Measurements from ENCODE around the gene KBTBD8. TPM values are rescaled to one million over a fixed set of nuclear protein-coding genes. Genes with fewer than 3 reads are reported as not detected.

KBTBD8 gene
- total RNA-seq, 4 donors from 2014 or later: 0.13 to 3.0 (median 0.65) TPM

DNA sequence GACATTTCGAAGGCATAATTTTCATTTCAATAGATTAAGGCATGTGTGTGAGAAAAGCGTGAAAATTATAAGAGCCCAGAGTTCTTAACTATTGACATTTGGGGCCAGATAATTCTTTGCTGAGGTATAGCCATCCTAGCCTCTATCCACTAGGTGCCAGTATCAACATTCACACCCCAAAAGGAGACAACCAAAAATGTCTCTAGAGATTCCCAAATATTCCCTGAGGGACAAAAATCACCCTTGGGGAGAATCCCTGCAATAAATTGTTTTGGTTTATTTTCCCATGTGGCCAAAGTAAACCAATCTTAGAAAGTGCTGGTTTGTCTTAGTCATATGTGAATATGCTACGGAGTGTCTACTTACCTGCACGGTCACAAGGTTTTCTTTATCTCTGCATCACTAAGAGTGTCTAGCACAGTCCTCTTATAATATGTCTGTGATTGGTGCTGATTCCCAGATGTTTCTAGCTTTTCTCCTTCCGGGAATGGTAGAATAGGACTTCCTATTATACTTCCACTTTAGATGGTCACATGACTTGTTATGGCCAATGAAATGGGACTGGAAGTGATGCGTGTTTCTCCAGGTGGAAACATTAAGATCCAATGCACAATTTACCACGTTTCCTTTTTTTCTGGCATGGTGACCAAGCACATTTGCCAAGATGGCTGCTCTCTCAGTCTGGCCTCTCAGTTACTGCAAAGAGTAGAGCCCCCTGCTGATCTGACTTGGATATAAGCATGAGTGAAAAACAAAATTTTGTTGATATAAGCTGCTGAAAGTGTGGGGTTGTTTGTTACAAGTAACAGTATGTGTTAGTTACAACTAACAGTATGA, 8.0 kb upstream of the KBTBD8 start:
- TF ChIP-seq POLR2A (IDR thresholded peaks at IDR 0.05): no peak
- TF ChIP-seq, protein P1, sequence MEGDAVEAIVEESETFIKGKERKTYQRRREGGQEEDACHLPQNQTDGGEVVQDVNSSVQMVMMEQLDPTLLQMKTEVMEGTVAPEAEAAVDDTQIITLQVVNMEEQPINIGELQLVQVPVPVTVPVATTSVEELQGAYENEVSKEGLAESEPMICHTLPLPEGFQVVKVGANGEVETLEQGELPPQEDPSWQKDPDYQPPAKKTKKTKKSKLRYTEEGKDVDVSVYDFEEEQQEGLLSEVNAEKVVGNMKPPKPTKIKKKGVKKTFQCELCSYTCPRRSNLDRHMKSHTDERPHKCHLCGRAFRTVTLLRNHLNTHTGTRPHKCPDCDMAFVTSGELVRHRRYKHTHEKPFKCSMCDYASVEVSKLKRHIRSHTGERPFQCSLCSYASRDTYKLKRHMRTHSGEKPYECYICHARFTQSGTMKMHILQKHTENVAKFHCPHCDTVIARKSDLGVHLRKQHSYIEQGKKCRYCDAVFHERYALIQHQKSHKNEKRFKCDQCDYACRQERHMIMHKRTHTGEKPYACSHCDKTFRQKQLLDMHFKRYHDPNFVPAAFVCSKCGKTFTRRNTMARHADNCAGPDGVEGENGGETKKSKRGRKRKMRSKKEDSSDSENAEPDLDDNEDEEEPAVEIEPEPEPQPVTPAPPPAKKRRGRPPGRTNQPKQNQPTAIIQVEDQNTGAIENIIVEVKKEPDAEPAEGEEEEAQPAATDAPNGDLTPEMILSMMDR (IDR thresholded peaks at IDR 0.05): no peak
- intact Hi-C loops (cut with DNase I; ENCODE audit: low total_unique reads): no loop called here
- H3K4me3 ChIP-seq (ENCODE audit: low read depth, poor library complexity, severe bottlenecking): no peak overlapping the region
- no peak for DNase-seq (ENCODE audit: low spot score in 2 of 2)
- 83 to 84% methylated on average over 7 of the region's 7 CpGs for WGBS, 2 donors

DNA sequence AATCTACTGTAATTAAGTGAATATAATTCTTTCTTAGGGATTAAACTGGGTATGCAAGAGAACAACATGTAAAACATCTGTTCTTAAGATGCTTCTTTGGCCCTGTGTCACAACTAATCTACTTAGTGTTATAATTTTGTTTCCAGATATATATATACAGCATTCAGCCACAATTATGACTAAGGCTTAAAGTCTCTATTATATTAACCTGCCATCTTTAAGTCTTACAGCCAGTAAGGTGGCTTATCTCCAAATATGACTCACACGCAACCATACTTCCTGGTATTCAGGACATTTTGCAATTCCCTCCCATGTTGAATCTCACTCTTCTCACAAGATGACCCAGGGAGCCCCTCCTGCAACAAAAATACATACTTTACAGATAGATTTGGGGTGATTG, 6.6 kb upstream of the KBTBD8 start:
- DNase-seq (ENCODE audit: low spot score in 2 of 2): no peak
- TF ChIP-seq, protein P1 (IDR thresholded peaks at IDR 0.05): no peak
- no peak for TF ChIP-seq POLR2A (IDR thresholded peaks at IDR 0.05)
- intact Hi-C loops (cut with DNase I; ENCODE audit: low total_unique reads): no loop called here
- no peak overlapping the region for H3K4me3 ChIP-seq (ENCODE audit: low read depth, poor library complexity, severe bottlenecking)
- 29 to 35% methylated on average over 1 of the region's 1 CpG for WGBS, 2 donors

DNA sequence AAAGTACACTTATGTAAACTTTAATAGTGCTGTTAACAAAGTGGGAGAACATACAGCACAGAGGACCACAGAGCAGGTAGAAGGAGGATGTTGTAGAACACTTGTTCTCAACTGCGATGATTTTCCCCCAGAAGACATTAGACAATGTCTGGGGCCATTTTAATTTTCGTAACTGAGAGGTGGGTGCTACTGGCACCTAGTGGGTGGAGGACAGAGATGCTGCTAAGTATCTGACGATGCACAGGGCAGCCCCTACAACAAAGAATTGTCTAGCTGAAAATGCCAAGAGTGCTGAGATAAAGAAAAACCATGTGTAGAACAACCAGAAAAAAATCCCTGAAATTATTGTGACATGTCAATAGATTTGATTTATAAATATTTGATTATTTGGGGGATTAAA, 5.0 kb upstream of the KBTBD8 start:
- DNase-seq (ENCODE audit: low spot score in 2 of 2): no peak
- intact Hi-C loops (cut with DNase I; ENCODE audit: low total_unique reads): no loop called here
- no peak for TF ChIP-seq POLR2A (IDR thresholded peaks at IDR 0.05)
- TF ChIP-seq, protein P1 (IDR thresholded peaks at IDR 0.05): no peak
- WGBS, 2 donors: 84 to 85% methylated on average over 3 of the region's 3 CpGs
- no peak overlapping the region for H3K4me3 ChIP-seq (ENCODE audit: low read depth, poor library complexity, severe bottlenecking)

DNA sequence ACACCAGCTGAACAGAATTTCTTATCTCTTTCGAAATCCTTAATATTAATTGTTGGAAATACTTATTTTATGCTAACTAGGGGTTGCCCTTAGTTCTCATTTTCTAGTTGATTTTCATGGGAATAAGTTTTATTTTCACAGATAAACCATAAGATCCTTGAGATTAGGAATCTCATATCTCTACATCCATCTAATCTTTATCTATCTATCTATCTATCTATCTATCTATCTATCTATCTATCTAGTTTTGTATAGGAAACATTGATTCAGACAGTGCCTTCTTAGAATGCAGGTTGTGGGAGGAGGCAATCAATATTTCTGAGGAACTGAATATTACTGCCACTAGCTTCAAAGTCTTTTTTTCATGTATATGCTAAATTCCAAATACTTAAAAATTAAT, 3.5 kb upstream of the KBTBD8 start:
- no peak for DNase-seq (ENCODE audit: low spot score in 2 of 2)
- intact Hi-C loops (cut with DNase I; ENCODE audit: low total_unique reads): no loop called here
- no peak overlapping the region for H3K4me3 ChIP-seq (ENCODE audit: low read depth, poor library complexity, severe bottlenecking)
- WGBS, 2 donors: 67 to 83% methylated on average over 1 of the region's 1 CpG
- no peak for TF ChIP-seq POLR2A (IDR thresholded peaks at IDR 0.05)
- TF ChIP-seq, protein P1 (IDR thresholded peaks at IDR 0.05): no peak

DNA sequence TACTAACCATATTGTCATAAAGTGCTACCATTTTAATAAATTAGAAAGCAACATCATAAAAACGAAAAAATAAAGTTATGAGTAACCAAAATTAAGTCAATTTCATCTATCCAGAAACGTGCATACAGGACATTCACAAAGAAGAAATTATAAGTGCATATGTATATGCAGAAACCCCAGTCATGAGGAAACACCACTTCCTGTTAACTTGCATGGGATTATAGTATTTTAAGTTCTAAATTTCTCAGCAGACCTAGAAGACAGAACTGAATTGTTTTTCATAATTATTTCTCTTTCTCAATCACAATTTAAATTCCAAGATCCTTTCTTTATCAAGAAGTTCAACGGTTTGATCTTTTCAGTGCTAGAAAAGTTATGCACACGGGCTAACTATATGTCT, 1.4 kb upstream of the KBTBD8 start:
- WGBS, 2 donors: 64 to 65% methylated on average over 4 of the region's 4 CpGs
- H3K4me3 ChIP-seq (ENCODE audit: low read depth, poor library complexity, severe bottlenecking): no peak overlapping the region
- intact Hi-C loops (cut with DNase I; ENCODE audit: low total_unique reads): no loop called here
- DNase-seq (ENCODE audit: low spot score in 2 of 2): no peak
- TF ChIP-seq POLR2A (IDR thresholded peaks at IDR 0.05): no peak
- TF ChIP-seq, protein P1 (IDR thresholded peaks at IDR 0.05): no peak

All from lower leg skin (tissue), 4 donors.